Activated CD4-positive, alpha-beta T cell treated with anti-CD3 and anti-CD28 coated beads, Interleukin-2, amount 10 ng/mL, durations not matched to agents 7 days and 5 days (primary cell): ENCODE measurements around the gene PIM1. TPM values are rescaled to one million over a fixed set of nuclear protein-coding genes. Genes with fewer than 3 reads are reported as not detected.

ENCODE experiments used
- CTCF ChIA-PET: fragments of 350-600 bp; sonication (Branson Sonifier 250); formaldehyde crosslinking; loops from one replicate; lab custom pipeline; 2021; ENCODE audit warnings: antibody characterized with exemption; lab: Charles Lee
- POLR2A ChIA-PET: fragments of 350-600 bp; sonication (Branson Sonifier 250); formaldehyde crosslinking; loops from one replicate; lab custom pipeline; 2021; ENCODE audit warnings: antibody characterized with exemption; lab: Charles Lee
- DNase-seq: peaks from one replicate; pipeline ENCODE4 v3.0.0-alpha.2; 2020
- H3K27ac Mint-ChIP-seq: one replicate; pipeline ENCODE4 v1.8.0; 2021; ENCODE audit warnings: mild to moderate bottlenecking, moderate library complexity, mixed read lengths
- H3K27me3 Mint-ChIP-seq: one replicate; pipeline ENCODE4 v1.8.0; 2021; ENCODE audit warnings: mixed read lengths
- H3K36me3 Mint-ChIP-seq: one replicate; pipeline ENCODE4 v1.8.0; 2021; ENCODE audit warnings: low read depth, mixed read lengths
- H3K4me1 Mint-ChIP-seq: one replicate; pipeline ENCODE4 v1.8.0; 2021; ENCODE audit warnings: mixed read lengths
- H3K4me3 Mint-ChIP-seq: one replicate; pipeline ENCODE4 v1.8.0; 2021; ENCODE audit warnings: mild to moderate bottlenecking, moderate library complexity, mixed read lengths
- H3K9me3 Mint-ChIP-seq: one replicate; pipeline ENCODE4 v1.8.0; 2021; ENCODE audit warnings: mixed read lengths
- total RNA-seq, 2 experiments: library from RNA; stranded (reverse); gene quantifications; one replicate each; pipeline ENCODE4 v1.2.3, GENCODE V29; 2021

PIM1 gene
- total RNA-seq, 2 experiments from 2014 or later: 393 to 412 TPM

- DNase-seq: no peak
- Mint-ChIP-seq H3K27ac (peak overlapping the region; percentile 99), H3K36me3 (peaks cover 26% of the 10 kb centered on the region), H3K9me3 (no peaks in the 10 kb centered on the region), H3K4me1 (peaks cover 19% of the 10 kb centered on the region), H3K27me3 (peaks cover 6% of the 10 kb centered on the region), H3K4me3 (peak overlapping the region; percentile 99)
- ChIA-PET CTCF (interaction anchor here (0.9 to 15.6 kb wide), 5 partner anchors 10 to 119 kb away, joined by 3 to 164 read pairs (median 20); no protein-coding TSS in a partner anchor), POLR2A (no interaction called here)
These were observed 1.7 kb upstream of the PIM1 start for GRCh38 chr6:37168163-37168758.

- CTCF ChIA-PET: interaction anchor here (0.6 to 15.6 kb wide), 8 partner anchors 10 to 144 kb away, joined by 3 to 347 read pairs (median 12); no protein-coding TSS in a partner anchor
- H3K36me3 Mint-ChIP-seq: peaks cover 33% of the 10 kb centered on the region
- H3K9me3 Mint-ChIP-seq: no peaks in the 10 kb centered on the region
- peaks cover 6% of the 10 kb centered on the region for H3K27me3 Mint-ChIP-seq
- peak overlapping the region; percentile 99 for H3K27ac Mint-ChIP-seq
- peaks cover 25% of the 10 kb centered on the region for H3K4me1 Mint-ChIP-seq
- DNase-seq: no peak
- H3K4me3 Mint-ChIP-seq: peak overlapping the region; percentile 99
- POLR2A ChIA-PET: interaction anchor here (1.2 kb wide), 1 partner anchor 143 kb away, joined by 5 read pairs; no protein-coding TSS in a partner anchor
These were observed 999 bp upstream of the PIM1 start for GRCh38 chr6:37168811-37169495.

DNA sequence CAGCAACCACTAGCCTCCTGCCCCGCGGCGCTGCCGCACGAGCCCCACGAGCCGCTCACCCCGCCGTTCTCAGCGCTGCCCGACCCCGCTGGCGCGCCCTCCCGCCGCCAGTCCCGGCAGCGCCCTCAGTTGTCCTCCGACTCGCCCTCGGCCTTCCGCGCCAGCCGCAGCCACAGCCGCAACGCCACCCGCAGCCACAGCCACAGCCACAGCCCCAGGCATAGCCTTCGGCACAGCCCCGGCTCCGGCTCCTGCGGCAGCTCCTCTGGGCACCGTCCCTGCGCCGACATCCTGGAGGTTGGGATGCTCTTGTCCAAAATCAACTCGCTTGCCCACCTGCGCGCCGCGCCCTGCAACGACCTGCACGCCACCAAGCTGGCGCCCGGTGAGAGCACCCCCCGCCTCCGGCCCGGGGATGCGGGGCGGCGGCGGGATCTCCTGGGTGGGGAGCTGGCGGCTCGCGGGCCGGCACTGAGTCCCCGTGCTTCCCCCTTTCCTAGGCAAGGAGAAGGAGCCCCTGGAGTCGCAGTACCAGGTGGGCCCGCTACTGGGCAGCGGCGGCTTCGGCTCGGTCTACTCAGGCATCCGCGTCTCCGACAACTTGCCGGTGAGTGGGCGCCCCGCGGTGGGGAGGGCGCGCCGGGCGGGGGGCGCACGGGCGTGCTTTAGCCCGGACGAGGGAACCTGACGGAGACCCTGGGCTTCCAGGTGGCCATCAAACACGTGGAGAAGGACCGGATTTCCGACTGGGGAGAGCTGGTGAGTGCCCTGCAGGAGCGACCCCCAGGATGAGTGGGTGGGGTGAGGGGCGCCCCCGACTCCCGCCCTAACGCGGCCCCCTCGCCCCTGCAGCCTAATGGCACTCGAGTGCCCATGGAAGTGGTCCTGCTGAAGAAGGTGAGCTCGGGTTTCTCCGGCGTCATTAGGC is 585 bp downstream of the PIM1 start:
- CTCF ChIA-PET: interaction anchor here (0.6 to 15.6 kb wide), 20 partner anchors 11 to 278 kb away, joined by 3 to 347 read pairs (median 4); no protein-coding TSS in a partner anchor
- POLR2A ChIA-PET: interaction anchor here (0.7 to 3.6 kb wide), 9 partner anchors 39 to 404 kb away, joined by 3 to 22 read pairs (median 5); partner anchors contain the start of gene C6orf89
- peak; percentile 46 for DNase-seq
- H3K9me3 Mint-ChIP-seq: no peaks in the 10 kb centered on the region
- peaks cover 37% of the 10 kb centered on the region for H3K4me1 Mint-ChIP-seq
- H3K36me3 Mint-ChIP-seq: peaks cover 49% of the 10 kb centered on the region
- peak overlapping the region; percentile 98 for H3K4me3 Mint-ChIP-seq
- H3K27me3 Mint-ChIP-seq: peaks cover 6% of the 10 kb centered on the region
- peak overlapping the region; percentile 98 for H3K27ac Mint-ChIP-seq

GRCh38 chr6:37171201-37171969 is 1.4 kb downstream of the PIM1 start:
- H3K36me3 Mint-ChIP-seq: peaks cover 58% of the 10 kb centered on the region
- CTCF ChIA-PET: interaction anchor here (0.6 to 15.6 kb wide), 26 partner anchors 11 to 279 kb away, joined by 3 to 347 read pairs (median 4); no protein-coding TSS in a partner anchor
- peak; percentile 46 for DNase-seq
- no peaks in the 10 kb centered on the region for H3K9me3 Mint-ChIP-seq
- peak overlapping the region; percentile 98 for H3K27ac Mint-ChIP-seq
- H3K4me1 Mint-ChIP-seq: peaks cover 45% of the 10 kb centered on the region
- POLR2A ChIA-PET: interaction anchor here (0.6 to 3.6 kb wide), 10 partner anchors 38 to 405 kb away, joined by 3 to 22 read pairs (median 4); no protein-coding TSS in a partner anchor
- H3K27me3 Mint-ChIP-seq: peaks cover 6% of the 10 kb centered on the region
- H3K4me3 Mint-ChIP-seq: peak overlapping the region; percentile 98

DNA sequence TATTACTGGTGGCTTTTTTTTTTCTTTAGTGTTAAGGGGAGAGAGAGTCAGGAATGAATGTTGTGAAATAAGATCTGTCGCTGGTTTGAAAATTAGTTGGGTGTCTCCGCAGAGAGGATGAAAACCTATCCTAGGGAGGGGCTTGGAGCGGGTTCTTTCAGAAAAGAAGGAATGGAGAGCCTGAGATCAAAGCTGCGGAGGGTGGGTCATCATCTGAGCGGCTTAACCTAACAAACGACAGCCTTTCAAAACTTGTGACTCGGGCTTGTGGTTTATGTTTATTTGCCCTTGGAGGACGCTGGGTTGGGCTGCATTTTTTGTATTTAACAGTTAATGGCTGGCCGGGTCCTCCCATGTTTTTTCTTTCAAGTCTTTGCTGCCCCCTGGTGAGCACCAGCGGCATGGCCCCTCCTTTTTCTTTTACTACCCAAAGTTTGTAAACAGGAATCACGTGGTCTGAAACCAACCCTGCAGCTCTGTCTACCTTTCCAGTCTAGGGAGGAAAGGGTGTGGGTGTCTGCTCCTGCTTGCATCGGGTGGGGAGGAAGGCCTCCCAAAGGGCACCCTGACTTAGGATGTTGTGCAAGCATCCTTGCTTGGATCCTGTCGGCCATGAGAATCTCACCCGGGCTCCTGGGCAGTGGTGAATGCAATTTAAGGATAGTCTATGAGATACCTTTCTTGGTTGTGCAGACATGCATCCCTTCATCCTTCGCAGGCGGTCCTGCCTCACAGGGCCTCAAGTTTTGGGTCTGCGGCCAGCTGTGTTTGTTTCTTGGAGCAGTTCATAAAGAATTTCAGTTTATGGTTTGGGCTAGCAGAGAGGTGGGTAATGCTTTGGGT is 2.2 kb downstream of the PIM1 start:
- Mint-ChIP-seq H3K36me3 (peaks cover 66% of the 10 kb centered on the region), H3K4me3 (peak overlapping the region; percentile 98), H3K9me3 (no peaks in the 10 kb centered on the region), H3K27ac (peak overlapping the region; percentile 98), H3K27me3 (peaks cover 6% of the 10 kb centered on the region), H3K4me1 (peaks cover 53% of the 10 kb centered on the region)
- POLR2A ChIA-PET: interaction anchor here (0.6 to 3.6 kb wide), 9 partner anchors 37 to 406 kb away, joined by 3 to 22 read pairs (median 4); no protein-coding TSS in a partner anchor
- CTCF ChIA-PET: interaction anchor here (0.6 to 15.6 kb wide), 25 partner anchors 10 to 404 kb away, joined by 3 to 347 read pairs (median 4); no protein-coding TSS in a partner anchor
- DNase-seq: peak; percentile 96

- ChIA-PET POLR2A (interaction anchor here (0.6 to 3.6 kb wide), 6 partner anchors 36 to 386 kb away, joined by 3 to 22 read pairs (median 4); no protein-coding TSS in a partner anchor), CTCF (interaction anchor here (0.6 to 15.6 kb wide), 21 partner anchors 9 to 405 kb away, joined by 3 to 347 read pairs (median 4); no protein-coding TSS in a partner anchor)
- no peak for DNase-seq
- Mint-ChIP-seq H3K9me3 (peaks cover 4% of the 10 kb centered on the region), H3K27ac (peak overlapping the region; percentile 98), H3K27me3 (peaks cover 4% of the 10 kb centered on the region), H3K4me3 (peak overlapping the region; percentile 98), H3K4me1 (peaks cover 59% of the 10 kb centered on the region), H3K36me3 (peaks cover 74% of the 10 kb centered on the region)
These were observed 3.0 kb downstream of the PIM1 start for GRCh38 chr6:37172912-37173492.

DNA sequence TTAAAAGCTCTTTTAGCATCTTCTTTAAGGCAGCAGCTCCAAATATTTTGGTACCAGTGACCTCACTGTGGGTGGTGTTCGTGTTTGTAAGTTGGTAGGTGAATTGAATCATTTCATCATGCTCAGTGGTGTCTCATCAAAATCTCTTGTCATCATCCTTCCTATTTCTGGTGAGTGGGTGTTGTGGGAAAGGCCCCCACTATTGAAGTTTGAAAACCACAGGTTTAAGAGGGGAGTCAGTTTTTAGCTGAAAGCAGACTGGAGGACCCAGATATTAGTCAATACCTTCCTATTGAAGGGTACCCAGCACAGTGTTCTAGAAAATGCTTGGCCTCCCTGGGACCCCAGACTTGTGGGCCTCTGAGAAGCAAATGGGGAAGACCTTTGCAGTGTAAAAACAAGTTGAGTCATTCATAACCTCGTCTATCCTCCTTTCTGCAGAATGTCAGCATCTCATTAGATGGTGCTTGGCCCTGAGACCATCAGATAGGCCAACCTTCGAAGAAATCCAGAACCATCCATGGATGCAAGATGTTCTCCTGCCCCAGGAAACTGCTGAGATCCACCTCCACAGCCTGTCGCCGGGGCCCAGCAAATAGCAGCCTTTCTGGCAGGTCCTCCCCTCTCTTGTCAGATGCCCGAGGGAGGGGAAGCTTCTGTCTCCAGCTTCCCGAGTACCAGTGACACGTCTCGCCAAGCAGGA is 3.7 kb downstream of the PIM1 start:
- DNase-seq: peak; percentile 39
- Mint-ChIP-seq H3K36me3 (peaks cover 76% of the 10 kb centered on the region), H3K4me1 (peaks cover 57% of the 10 kb centered on the region), H3K4me3 (peak overlapping the region; percentile 98), H3K9me3 (peaks cover 4% of the 10 kb centered on the region), H3K27me3 (no peaks in the 10 kb centered on the region), H3K27ac (peak overlapping the region; percentile 98)
- CTCF ChIA-PET: interaction anchor here (0.8 to 15.6 kb wide), 9 partner anchors 8 to 160 kb away, joined by 3 to 347 read pairs (median 43); no protein-coding TSS in a partner anchor
- POLR2A ChIA-PET: interaction anchor here (1.1 to 3.6 kb wide), 3 partner anchors 36 to 127 kb away, joined by 5 to 22 read pairs (median 5); no protein-coding TSS in a partner anchor

DNA sequence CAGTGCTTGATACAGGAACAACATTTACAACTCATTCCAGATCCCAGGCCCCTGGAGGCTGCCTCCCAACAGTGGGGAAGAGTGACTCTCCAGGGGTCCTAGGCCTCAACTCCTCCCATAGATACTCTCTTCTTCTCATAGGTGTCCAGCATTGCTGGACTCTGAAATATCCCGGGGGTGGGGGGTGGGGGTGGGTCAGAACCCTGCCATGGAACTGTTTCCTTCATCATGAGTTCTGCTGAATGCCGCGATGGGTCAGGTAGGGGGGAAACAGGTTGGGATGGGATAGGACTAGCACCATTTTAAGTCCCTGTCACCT is 4.2 kb downstream of the PIM1 start:
- Mint-ChIP-seq H3K27me3 (no peaks in the 10 kb centered on the region), H3K4me1 (peaks cover 51% of the 10 kb centered on the region), H3K4me3 (peak overlapping the region; percentile 98), H3K9me3 (peaks cover 4% of the 10 kb centered on the region), H3K27ac (peak overlapping the region; percentile 98), H3K36me3 (peaks cover 76% of the 10 kb centered on the region)
- CTCF ChIA-PET: interaction anchor here (4.5 to 15.6 kb wide), 4 partner anchors 15 to 150 kb away, joined by 43 to 347 read pairs (median 134); no protein-coding TSS in a partner anchor
- DNase-seq: no peak
- POLR2A ChIA-PET: interaction anchor here (3.6 kb wide), 1 partner anchor 35 kb away, joined by 22 read pairs; no protein-coding TSS in a partner anchor

DNA sequence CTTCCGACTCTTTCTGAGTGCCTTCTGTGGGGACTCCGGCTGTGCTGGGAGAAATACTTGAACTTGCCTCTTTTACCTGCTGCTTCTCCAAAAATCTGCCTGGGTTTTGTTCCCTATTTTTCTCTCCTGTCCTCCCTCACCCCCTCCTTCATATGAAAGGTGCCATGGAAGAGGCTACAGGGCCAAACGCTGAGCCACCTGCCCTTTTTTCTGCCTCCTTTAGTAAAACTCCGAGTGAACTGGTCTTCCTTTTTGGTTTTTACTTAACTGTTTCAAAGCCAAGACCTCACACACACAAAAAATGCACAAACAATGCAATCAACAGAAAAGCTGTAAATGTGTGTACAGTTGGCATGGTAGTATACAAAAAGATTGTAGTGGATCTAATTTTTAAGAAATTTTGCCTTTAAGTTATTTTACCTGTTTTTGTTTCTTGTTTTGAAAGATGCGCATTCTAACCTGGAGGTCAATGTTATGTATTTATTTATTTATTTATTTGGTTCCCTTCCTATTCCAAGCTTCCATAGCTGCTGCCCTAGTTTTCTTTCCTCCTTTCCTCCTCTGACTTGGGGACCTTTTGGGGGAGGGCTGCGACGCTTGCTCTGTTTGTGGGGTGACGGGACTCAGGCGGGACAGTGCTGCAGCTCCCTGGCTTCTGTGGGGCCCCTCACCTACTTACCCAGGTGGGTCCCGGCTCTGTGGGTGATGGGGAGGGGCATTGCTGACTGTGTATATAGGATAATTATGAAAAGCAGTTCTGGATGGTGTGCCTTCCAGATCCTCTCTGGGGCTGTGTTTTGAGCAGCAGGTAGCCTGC is 4.8 kb downstream of the PIM1 start:
- Mint-ChIP-seq H3K27me3 (no peaks in the 10 kb centered on the region), H3K27ac (peak overlapping the region; percentile 98), H3K4me1 (peaks cover 50% of the 10 kb centered on the region), H3K36me3 (peaks cover 76% of the 10 kb centered on the region), H3K9me3 (peaks cover 4% of the 10 kb centered on the region), H3K4me3 (peak overlapping the region; percentile 98)
- DNase-seq: no peak
- ChIA-PET CTCF (interaction anchor here (1.0 to 15.6 kb wide), 4 partner anchors 14 to 150 kb away, joined by 3 to 347 read pairs (median 104); no protein-coding TSS in a partner anchor), POLR2A (interaction anchor here (0.8 to 3.6 kb wide), 2 partner anchors 35 to 145 kb away, joined by 3 to 22 read pairs; no protein-coding TSS in a partner anchor)
